A549 (cell line): ENCODE data around the gene SLC22A23. TPM values are rescaled to one million over a fixed set of nuclear protein-coding genes. Genes with fewer than 3 reads are reported as not detected.
A peak's percentile ranks its signal among the peaks of the same experiment; 100 is the strongest.

Experiments used
- ATAC-seq, 2 experiments: fragments of 200-7000 bp in 1 of 2; fragments of >200 bp in 1 of 2; cut with Nextera tagmentation in 1 of 2; cut with Tn5 transposase in 1 of 2; 3 replicates each; pipeline versions ENCODE4 v1.8.0 to v1.9.1; 2018 to 2020; ENCODE audit warnings: mild to moderate bottlenecking in 1 of 2, moderate library complexity in 1 of 2
- CTCF ChIA-PET: fragments of 300-600 bp; sonication (Branson Sonifier 250); formaldehyde crosslinking; extraction: SDS; loops from one replicate; lab custom pipeline; 2021; ENCODE audit warnings: antibody characterized with exemption, inconsistent platforms; lab: Yijun Ruan, JAX
- POLR2A ChIA-PET: fragments of 350-600 bp; formaldehyde crosslinking; extraction: SDS; loops from one replicate; lab custom pipeline; 2021; ENCODE audit warnings: antibody characterized with exemption, inconsistent platforms; lab: Yijun Ruan, JAX
- DNase-seq, 2 experiments: peaks; one replicate each; pipeline versions ENCODE4 v3.0.0 to v3.0.0-alpha.2; 2011 to 2016; ENCODE audit warnings: low read depth in 1 of 2, low spot score in 1 of 2
- FAIRE-seq: peaks from 2 replicates; lab custom pipeline; 2011; peaks lifted over from hg19 to GRCh38; lab: Jason Lieb, UNC
- H3K27ac ChIP-seq, 2 experiments: fragments of >200 bp; sonication (Bioruptor Twin); formaldehyde crosslinking; 3 replicates each; pipeline ENCODE4 v1.5.1; 2016 to 2017
- H3K4me1 ChIP-seq: fragments of >200 bp; sonication (Bioruptor Twin); formaldehyde crosslinking; 3 replicates; pipeline ENCODE4 v1.6.1; 2016
- H3K4me2 ChIP-seq: fragments of >200 bp; sonication (Bioruptor Twin); formaldehyde crosslinking; 3 replicates; pipeline ENCODE4 v1.6.1; 2016
- H3K4me3 ChIP-seq: fragments of >200 bp; sonication (Bioruptor Twin); formaldehyde crosslinking; 3 replicates; pipeline ENCODE4 v1.5.1; 2016
- H3K9me3 ChIP-seq: fragments of >200 bp; sonication (Bioruptor Twin); formaldehyde crosslinking; 3 replicates; pipeline ENCODE4 v1.6.1; 2016
- BCL3 ChIP-seq: fragments of >200 bp; sonication (Bioruptor Twin); formaldehyde crosslinking; IDR thresholded peaks from 3 replicates; pipeline ENCODE4 v1.6.1; 2016
- CHD2 ChIP-seq: fragments of 150-350 bp; IDR thresholded peaks from 2 replicates; pipeline ENCODE4 v1.6.1; 2014; ENCODE audit warnings: low read length; ENCODE audit not compliant: partially characterized antibody
- CHD4 ChIP-seq: fragments of 200-600 bp; sonication (generic); IDR thresholded peaks from 2 replicates; pipeline ENCODE4 v1.6.1; 2016; ENCODE audit warnings: antibody characterized with exemption, mild to moderate bottlenecking, borderline replicate concordance
- E2F6 ChIP-seq: IDR thresholded peaks from 2 replicates; pipeline ENCODE4 v1.6.1; 2012; ENCODE audit warnings: low read depth, borderline replicate concordance
- EHF ChIP-seq: fragments of 250-450 bp; sonication (Bioruptor Pico); IDR thresholded peaks from 2 replicates; pipeline ENCODE4 v1.5.0; 2020; ENCODE audit warnings: mild to moderate bottlenecking
- ELK1 ChIP-seq: fragments of 150-350 bp; IDR thresholded peaks from 2 replicates; pipeline ENCODE4 v1.6.1; 2014; ENCODE audit warnings: low read depth, mild to moderate bottlenecking, low read length
- EP300 ChIP-seq, 2 experiments: fragments of >200 bp; sonication (Bioruptor Twin); formaldehyde crosslinking; IDR thresholded peaks; 2 replicates in 1 of 2; 3 replicates in 1 of 2; pipeline ENCODE4 v1.6.1; 2016 to 2017
- FOSB ChIP-seq: fragments of 250-450 bp; sonication (Bioruptor Pico); IDR thresholded peaks from 2 replicates; pipeline ENCODE4 v1.5.0; 2020; ENCODE audit warnings: mild to moderate bottlenecking, moderate library complexity
- HDAC2 ChIP-seq: fragments of 200-600 bp; sonication (generic); IDR thresholded peaks from 2 replicates; pipeline ENCODE4 v1.6.1; 2016
- HEYL ChIP-seq: fragments of 250-450 bp; sonication (Bioruptor Pico); IDR thresholded peaks from 2 replicates; pipeline ENCODE4 v1.8.0; 2021; ENCODE audit warnings: mild to moderate bottlenecking, moderate library complexity
- MAFK ChIP-seq: fragments of 450-650 bp; IDR thresholded peaks from 2 replicates; pipeline ENCODE4 v1.6.1; 2014; ENCODE audit not compliant: partially characterized antibody
- MAX ChIP-seq: IDR thresholded peaks from 2 replicates; pipeline ENCODE4 v1.6.1; 2012
- MYC ChIP-seq: IDR thresholded peaks from 2 replicates; pipeline ENCODE4 v1.6.1; 2012; ENCODE audit warnings: mild to moderate bottlenecking, inconsistent platforms, low read length, improper control_type of control experiment, borderline replicate concordance
- NFE2L2 ChIP-seq: fragments of 150-350 bp; conservative IDR thresholded peaks from 2 replicates; pipeline ENCODE4 v1.6.1; 2014; ENCODE audit warnings: low read length
- POLR2AphosphoS2 ChIP-seq: conservative IDR thresholded peaks from 2 replicates; pipeline ENCODE4 v1.6.1; 2012; ENCODE audit warnings: low read length, improper control_type of control experiment, inconsistent platforms
- RARB ChIP-seq: fragments of 250-450 bp; sonication (Bioruptor Pico); IDR thresholded peaks from 2 replicates; pipeline ENCODE4 v1.8.0; 2021; ENCODE audit warnings: mild to moderate bottlenecking, moderate library complexity
- REST ChIP-seq: fragments of 200-600 bp; sonication (generic); IDR thresholded peaks from 2 replicates; pipeline ENCODE4 v1.6.1; 2016; ENCODE audit warnings: antibody characterized with exemption, mild to moderate bottlenecking, moderate library complexity
- RFX5 ChIP-seq: fragments of 450-650 bp; IDR thresholded peaks from 2 replicates; pipeline ENCODE4 v1.7.1; 2014; ENCODE audit warnings: antibody characterized with exemption, mild to moderate bottlenecking, moderate library complexity
- RNF2 ChIP-seq: fragments of 200-600 bp; sonication (generic); IDR thresholded peaks from 2 replicates; pipeline ENCODE4 v1.6.1; 2016; ENCODE audit warnings: low read depth, mild to moderate bottlenecking, antibody characterized with exemption, moderate library complexity, borderline replicate concordance
- SMC3 ChIP-seq: fragments of >200 bp; sonication (Bioruptor Twin); formaldehyde crosslinking; IDR thresholded peaks from 3 replicates; pipeline ENCODE4 v1.6.1; 2018; ENCODE audit warnings: inconsistent platforms
- SREBF2 ChIP-seq: fragments of 450-650 bp; IDR thresholded peaks from 2 replicates; pipeline ENCODE4 v1.6.1; 2014; ENCODE audit warnings: mild to moderate bottlenecking, moderate library complexity
- TP53 ChIP-seq: fragments of 250-450 bp; sonication (Bioruptor Pico); IDR thresholded peaks from 2 replicates; pipeline ENCODE4 v1.5.0; 2021; ENCODE audit warnings: mild to moderate bottlenecking, moderate library complexity
- USF2 ChIP-seq: fragments of 450-650 bp; IDR thresholded peaks from 2 replicates; pipeline ENCODE4 v1.6.1; 2014; ENCODE audit warnings: antibody characterized with exemption
- ZC3H11A ChIP-seq: fragments of 450-650 bp; IDR thresholded peaks from 2 replicates; pipeline ENCODE4 v1.6.1; 2014; ENCODE audit warnings: antibody characterized with exemption, mild to moderate bottlenecking
- ZNF302 ChIP-seq: fragments of 250-450 bp; sonication (Bioruptor Pico); IDR thresholded peaks from 2 replicates; pipeline ENCODE4 v1.9.0; 2021; ENCODE audit warnings: inconsistent platforms, mild to moderate bottlenecking, moderate library complexity
- WGBS: methylation state at CpG from one replicate; pipeline ENCODE4 v1.1.6; 2017; ENCODE audit errors: missing lambda C conversion rate; 5-methylcytosine and 5-hydroxymethylcytosine counted together
- polyA plus RNA-seq, 4 experiments: library from polyadenylated mRNA; depleted of rRNA in 3 of 4; stranded (reverse); fragments of >200 nt; fragmentation: RNase III in 1 of 4; extraction: RNeasy Plus Mini Kit Qiagen cat#74134 plus additional on column Dnase treatment in 1 of 4; gene quantifications; 2 replicates in 3 of 4; 3 replicates in 1 of 4; pipeline ENCODE4 v1.2.3, GENCODE V29; 2011 to 2017

Gene SLC22A23
- polyA plus RNA-seq, 2 of the 4 experiments (the other 2 are of a cell fraction) = 4.4 to 6.2 TPM

GRCh38 chr6:3442431-3443220, 14.2 kb downstream of the SLC22A23 start (continued):
- TF ChIP-seq SREBF2 (no peak), RARB (CRISPR knock-in tag) (no peak), EP300 (IDR thresholded peaks at IDR 0.05) (no peak)

GRCh38 chr6:3440911-3441310, 15.9 kb downstream of the SLC22A23 start:
- DNase-seq (no peak), FAIRE-seq (no peak), ATAC-seq (no peak)
- WGBS = 89% methylated on average over 4 of the region's 5 CpGs
- Histone ChIP-seq H3K4me3 (no peak overlapping the region), H3K27ac (no peak overlapping the region), H3K4me2 (no peak overlapping the region), H3K9me3 (no peaks in the 10 kb centered on the region), H3K4me1 (peaks cover 39% of the 10 kb centered on the region)
- ChIA-PET CTCF (interaction anchor here (0.8 to 1.9 kb wide), 5 partner anchors 27 to 291 kb away, joined by 3 to 7 read pairs (median 3); no protein-coding TSS in a partner anchor), POLR2A (no interaction called here)
- TF ChIP-seq MAX (no peak), EHF (CRISPR knock-in tag) (no peak), RNF2 (no peak), HEYL (CRISPR knock-in tag) (no peak), USF2 (no peak), SREBF2 (no peak), MYC (no peak), SMC3 (no peak), RARB (CRISPR knock-in tag) (no peak), POLR2AphosphoS2 (no peak), ELK1 (no peak), MAFK (no peak), NFE2L2 (no peak), CHD4 (no peak), ZNF302 (CRISPR knock-in tag) (no peak), RFX5 (no peak), E2F6 (no peak), TP53 (CRISPR knock-in tag) (no peak), ZC3H11A (no peak)

- no peak overlapping the region for H3K4me2 ChIP-seq
- no peak overlapping the region for H3K4me3 ChIP-seq
- H3K9me3 ChIP-seq = no peaks in the 10 kb centered on the region
- ATAC-seq (no peak), FAIRE-seq (no peak), DNase-seq (no peak)
- CTCF ChIA-PET = interaction anchor here (0.9 to 1.7 kb wide), 3 partner anchors 13 to 160 kb away, joined by 3 to 4 read pairs (median 3); no protein-coding TSS in a partner anchor
- H3K27ac ChIP-seq = peak overlapping the region in 1 of 2 experiments; percentile 6; a peak in 1 of 6 replicates
- peaks cover 39% of the 10 kb centered on the region for H3K4me1 ChIP-seq
- POLR2A ChIA-PET = no interaction called here
- 61% methylated on average over 4 of the region's 4 CpGs for WGBS
- TF ChIP-seq REST (no peak), CHD2 (no peak), FOSB (no peak), HDAC2 (no peak), E2F6 (no peak), ELK1 (no peak), RARB (CRISPR knock-in tag) (no peak), BCL3 (no peak)
Observed at GRCh38 chr6:3439961-3440360, 16.9 kb downstream of the SLC22A23 start.
